PC-9 (cell line): ENCODE measurements around the gene ATF2. TPM values are rescaled to one million over a fixed set of nuclear protein-coding genes. Genes with fewer than 3 reads are reported as not detected.

ENCODE experiments used
- BruUV-seq: library from RNA; stranded (reverse); fragments of 400-500 nt; replicated peaks from 2 replicates; lab custom pipeline; 2021; lab: Mats Ljungman, UMichigan
- CTCF ChIA-PET: fragments of 300-600 bp; sonication (Branson Sonifier 250); formaldehyde crosslinking; loops from one replicate; lab custom pipeline; 2022; ENCODE audit warnings: antibody characterized with exemption; lab: Charles Lee
- POLR2A ChIA-PET: fragments of 300-600 bp; sonication (Branson Sonifier 250); formaldehyde crosslinking; loops from one replicate; lab custom pipeline; 2022; ENCODE audit warnings: antibody characterized with exemption; ENCODE audit not compliant: unreplicated experiment; lab: Charles Lee
- DNase-seq, 2 experiments: peaks; one replicate each; pipeline versions ENCODE4 v3.0.0 to v3.0.0-alpha.2; 2015 to 2022; ENCODE audit warnings: mixed read lengths in 1 of 2
- H2AFZ ChIP-seq: fragments of 200-600 bp; sonication (generic); 2 replicates; pipeline ENCODE4 v1.8.1; 2017; ENCODE audit warnings: antibody characterized with exemption
- H3F3A ChIP-seq: fragments of 200-600 bp; sonication (generic); 2 replicates; pipeline ENCODE4 v1.8.1; 2017; ENCODE audit warnings: antibody characterized with exemption, mild to moderate bottlenecking, low read depth; ENCODE audit not compliant: insufficient read depth
- H3K27ac ChIP-seq: fragments of 200-600 bp; sonication (generic); 2 replicates; pipeline ENCODE4 v1.6.1; 2016; ENCODE audit warnings: mixed run types
- H3K27me3 ChIP-seq: fragments of 200-600 bp; sonication (generic); 2 replicates; pipeline ENCODE4 v1.6.1; 2016; ENCODE audit warnings: low read depth, mixed run types; ENCODE audit not compliant: insufficient read depth
- H3K36me3 ChIP-seq: fragments of 200-600 bp; sonication (generic); 2 replicates; pipeline ENCODE4 v1.6.1; 2016; ENCODE audit warnings: low read depth, mixed run types
- H3K4me1 ChIP-seq: fragments of 200-600 bp; sonication (generic); replicated peaks from 2 replicates; pipeline ENCODE4 v1.6.1; 2016; ENCODE audit warnings: mixed run types; ENCODE audit not compliant: insufficient read depth
- H3K4me2 ChIP-seq: fragments of 200-600 bp; sonication (generic); 2 replicates; pipeline ENCODE4 v1.6.1; 2017; ENCODE audit warnings: mixed run types
- H3K4me3 ChIP-seq: fragments of 200-600 bp; sonication (generic); 2 replicates; pipeline ENCODE4 v1.6.1; 2016; ENCODE audit warnings: mixed run types
- H3K79me2 ChIP-seq: fragments of 200-600 bp; sonication (generic); 2 replicates; pipeline ENCODE4 v1.6.1; 2017; ENCODE audit warnings: low read depth, mixed run types
- H3K9me2 ChIP-seq: fragments of 200-600 bp; sonication (generic); 2 replicates; pipeline ENCODE4 v1.8.1; 2017; ENCODE audit warnings: mild to moderate bottlenecking; ENCODE audit not compliant: insufficient read depth
- H3K9me3 ChIP-seq: fragments of 200-600 bp; sonication (generic); 2 replicates; pipeline ENCODE4 v1.8.1; 2016; ENCODE audit warnings: low read depth; ENCODE audit not compliant: insufficient read depth
- H4K20me1 ChIP-seq: fragments of 200-600 bp; sonication (generic); 2 replicates; pipeline ENCODE4 v1.8.1; 2017; ENCODE audit not compliant: insufficient read depth
- CTCF ChIP-seq: fragments of 200-600 bp; sonication (generic); conservative IDR thresholded peaks from 2 replicates; pipeline ENCODE4 v1.6.1; 2017; ENCODE audit warnings: mixed run types, antibody characterized with exemption, mild to moderate bottlenecking, moderate library complexity
- EZH2 ChIP-seq: fragments of 200-600 bp; sonication (generic); IDR thresholded peaks from 2 replicates; pipeline ENCODE4 v1.8.0; 2017; ENCODE audit warnings: antibody characterized with exemption, low read depth
- intact Hi-C: fragments of 100-400 bp; cut with micrococcal nuclease; formaldehyde crosslinking; loops from one replicate; pipeline ENCODE4 v1.10.0; 2022; ENCODE audit not compliant: unreplicated experiment
- total RNA-seq: library from RNA; stranded (reverse); gene quantifications from 2 replicates; pipeline ENCODE4 v1.2.3, GENCODE V29; 2021

Gene ATF2
- total RNA-seq, 1 experiment from 2014 or later, result 94.5 TPM

GRCh38 chr2:175135862-175136261 lies 32.1 kb downstream of the ATF2 start:
- H3K4me1 ChIP-seq, result no peaks in the 10 kb centered on the region
- intact Hi-C loops, result no loop called here
- ChIA-PET POLR2A (no interaction called here), CTCF (interaction anchor here (0.7 kb wide), 1 partner anchor 124 kb away, joined by 15 read pairs; no protein-coding TSS in a partner anchor)
- peaks cover 38% of the 10 kb centered on the region for H4K20me1 ChIP-seq
- H3K9me3 ChIP-seq, result no peaks in the 10 kb centered on the region
- BruUV-seq, result no TSS peak
- no peaks in the 10 kb centered on the region for H3K9me2 ChIP-seq
- no peaks in the 10 kb centered on the region for H3K27me3 ChIP-seq
- H2AFZ ChIP-seq, result no peak overlapping the region
- 0 out of 2 replicates have a peak, but pooled peaks cover 9% of the 10 kb centered on the region for H3K79me2 ChIP-seq
- H3K36me3 ChIP-seq, result peaks cover 18% of the 10 kb centered on the region
- no peak overlapping the region for H3K4me3 ChIP-seq
- no peak overlapping the region for H3K4me2 ChIP-seq
- H3F3A ChIP-seq, result no peaks in the 10 kb centered on the region
- no peak overlapping the region for H3K27ac ChIP-seq
- no peak for DNase-seq
- TF ChIP-seq EZH2, result no peak
- no peak for TF ChIP-seq CTCF

GRCh38 chr2:175135177-175135576 lies 32.8 kb downstream of the ATF2 start:
- POLR2A ChIA-PET, result no interaction called here
- BruUV-seq, result no TSS peak
- TF ChIP-seq CTCF (no peak), EZH2 (no peak)
- H3K27me3 ChIP-seq, result no peaks in the 10 kb centered on the region
- CTCF ChIA-PET, result no interaction called here
- no peaks in the 10 kb centered on the region for H3K9me2 ChIP-seq
- H3K79me2 ChIP-seq, result 0 out of 2 replicates have a peak, but pooled peaks cover 5% of the 10 kb centered on the region
- H2AFZ ChIP-seq, result no peak overlapping the region
- peaks cover 36% of the 10 kb centered on the region for H4K20me1 ChIP-seq
- no peaks in the 10 kb centered on the region for H3K4me1 ChIP-seq
- intact Hi-C loops, result no loop called here
- peaks cover 18% of the 10 kb centered on the region for H3K36me3 ChIP-seq
- H3K9me3 ChIP-seq, result no peaks in the 10 kb centered on the region
- no peak overlapping the region for H3K4me3 ChIP-seq
- H3K4me2 ChIP-seq, result no peak overlapping the region
- no peak overlapping the region for H3K27ac ChIP-seq
- DNase-seq, result peak in 1 of 2 experiments; percentile 12
- no peaks in the 10 kb centered on the region for H3F3A ChIP-seq

GRCh38 chr2:175131252-175131651 lies 36.8 kb downstream of the ATF2 start:
- peaks cover 19% of the 10 kb centered on the region for H4K20me1 ChIP-seq
- TF ChIP-seq CTCF (no peak), EZH2 (no peak)
- BruUV-seq, result no TSS peak

More at GRCh38 chr2:175131252-175131651, 36.8 kb downstream of the ATF2 start:
- H3K9me2 ChIP-seq, result no peaks in the 10 kb centered on the region
- no peak overlapping the region for H3K27ac ChIP-seq
- H3F3A ChIP-seq, result no peaks in the 10 kb centered on the region
- DNase-seq, result peak in 1 of 2 experiments; percentile 22
- ChIA-PET CTCF (no interaction called here), POLR2A (interaction anchor here (0.7 kb wide), 1 partner anchor 51 kb away, joined by 4 read pairs; no protein-coding TSS in a partner anchor)
- H3K79me2 ChIP-seq, result no peaks in the 10 kb centered on the region
- peaks cover 37% of the 10 kb centered on the region for H3K36me3 ChIP-seq
- H3K4me1 ChIP-seq, result no peaks in the 10 kb centered on the region
- no peaks in the 10 kb centered on the region for H3K9me3 ChIP-seq
- intact Hi-C loops, result no loop called here
- H2AFZ ChIP-seq, result no peak overlapping the region
- no peaks in the 10 kb centered on the region for H3K27me3 ChIP-seq
- H3K4me2 ChIP-seq, result no peak overlapping the region
- no peak overlapping the region for H3K4me3 ChIP-seq
